Cardiac muscle cell (in vitro differentiated cells and primary cell): Measurements from ENCODE around the gene MSANTD2. TPM values are rescaled to one million over a fixed set of nuclear protein-coding genes. Genes with fewer than 3 reads are reported as not detected.

Source experiments
- DNase-seq, 2 donors: peaks; one replicate each; pipeline versions ENCODE4 v3.0.0 to v3.0.0-alpha.2; 2010 to 2017; ENCODE audit warnings: low read depth in 1 of 2, low spot score in 1 of 2
- H3K27ac ChIP-seq: fragments of 200-600 bp; sonication (generic); 2 replicates; pipeline ENCODE4 v1.5.1; 2016
- H3K27me3 ChIP-seq: fragments of 200-600 bp; sonication (generic); 2 replicates; pipeline ENCODE4 v1.6.0; 2016; ENCODE audit warnings: control low read depth
- H3K36me3 ChIP-seq: fragments of 200-600 bp; sonication (generic); 2 replicates; pipeline ENCODE4 v1.5.1; 2016; ENCODE audit warnings: control low read depth
- H3K4me1 ChIP-seq: fragments of 200-600 bp; sonication (generic); 2 replicates; pipeline ENCODE4 v1.8.1; 2017; ENCODE audit warnings: low read depth, mild to moderate bottlenecking, mixed run types
- H3K4me3 ChIP-seq: fragments of 200-600 bp; sonication (generic); 2 replicates; pipeline ENCODE4 v1.5.1; 2016; ENCODE audit warnings: mild to moderate bottlenecking
- H3K9me3 ChIP-seq: fragments of 200-600 bp; sonication (generic); 2 replicates; pipeline ENCODE4 v1.5.1; 2017; ENCODE audit warnings: low read depth, mild to moderate bottlenecking, control low read depth
- CTCF ChIP-seq: IDR thresholded peaks from 2 replicates; pipeline ENCODE4 v1.5.1; 2012; ENCODE audit warnings: low read depth, mild to moderate bottlenecking, low read length
- polyA plus RNA-seq: library from polyadenylated mRNA; unstranded; fragments of >200 nt; fragmentation: Nextera tagmentation; extraction: Ambion mirVana; gene quantifications from 2 replicates; pipeline ENCODE4 v1.2.1, GENCODE V29; 2016
- total RNA-seq: library from RNA; depleted of rRNA; stranded (reverse); fragments of >200 nt; gene quantifications from 2 replicates; pipeline ENCODE4 v1.2.3, GENCODE V29; 2016

MSANTD2 gene
- total and polyA plus RNA-seq, 2 experiments from 2014 or later = 7.8 to 18.0 TPM

- Histone ChIP-seq H3K36me3 (no peaks in the 10 kb centered on the region), H3K27ac (no peak overlapping the region), H3K4me1 (peaks cover 10% of the 10 kb centered on the region), H3K4me3 (peak overlapping the region; percentile 33), H3K9me3 (no peaks in the 10 kb centered on the region), H3K27me3 (peaks cover 100% of the 10 kb centered on the region)
- no peak for DNase-seq
- no peak for TF ChIP-seq CTCF
Observed at GRCh38 chr11:124745270-124745834, 54.9 kb downstream of the MSANTD2 start.

GRCh38 chr11:124743050-124743449 lies 57.2 kb downstream of the MSANTD2 start:
- TF ChIP-seq CTCF = no peak
- Histone ChIP-seq H3K36me3 (no peaks in the 10 kb centered on the region), H3K4me1 (peaks cover 10% of the 10 kb centered on the region), H3K4me3 (no peak overlapping the region), H3K27me3 (peaks cover 95% of the 10 kb centered on the region), H3K27ac (no peak overlapping the region), H3K9me3 (no peaks in the 10 kb centered on the region)
- DNase-seq = no peak

- H3K27me3 ChIP-seq = peaks cover 95% of the 10 kb centered on the region
- no peak overlapping the region for H3K27ac ChIP-seq
- H3K4me3 ChIP-seq = no peak overlapping the region
- H3K4me1 ChIP-seq = peaks cover 10% of the 10 kb centered on the region
- no peaks in the 10 kb centered on the region for H3K36me3 ChIP-seq
- no peak for TF ChIP-seq CTCF
- H3K9me3 ChIP-seq = no peaks in the 10 kb centered on the region
- DNase-seq = no peak
Observed at GRCh38 chr11:124742555-124742954, 57.7 kb downstream of the MSANTD2 start.

- H3K27me3 ChIP-seq = peaks cover 95% of the 10 kb centered on the region
- no peak for DNase-seq
Observed at GRCh38 chr11:124740277-124740882, 59.8 kb downstream of the MSANTD2 start.

DNA sequence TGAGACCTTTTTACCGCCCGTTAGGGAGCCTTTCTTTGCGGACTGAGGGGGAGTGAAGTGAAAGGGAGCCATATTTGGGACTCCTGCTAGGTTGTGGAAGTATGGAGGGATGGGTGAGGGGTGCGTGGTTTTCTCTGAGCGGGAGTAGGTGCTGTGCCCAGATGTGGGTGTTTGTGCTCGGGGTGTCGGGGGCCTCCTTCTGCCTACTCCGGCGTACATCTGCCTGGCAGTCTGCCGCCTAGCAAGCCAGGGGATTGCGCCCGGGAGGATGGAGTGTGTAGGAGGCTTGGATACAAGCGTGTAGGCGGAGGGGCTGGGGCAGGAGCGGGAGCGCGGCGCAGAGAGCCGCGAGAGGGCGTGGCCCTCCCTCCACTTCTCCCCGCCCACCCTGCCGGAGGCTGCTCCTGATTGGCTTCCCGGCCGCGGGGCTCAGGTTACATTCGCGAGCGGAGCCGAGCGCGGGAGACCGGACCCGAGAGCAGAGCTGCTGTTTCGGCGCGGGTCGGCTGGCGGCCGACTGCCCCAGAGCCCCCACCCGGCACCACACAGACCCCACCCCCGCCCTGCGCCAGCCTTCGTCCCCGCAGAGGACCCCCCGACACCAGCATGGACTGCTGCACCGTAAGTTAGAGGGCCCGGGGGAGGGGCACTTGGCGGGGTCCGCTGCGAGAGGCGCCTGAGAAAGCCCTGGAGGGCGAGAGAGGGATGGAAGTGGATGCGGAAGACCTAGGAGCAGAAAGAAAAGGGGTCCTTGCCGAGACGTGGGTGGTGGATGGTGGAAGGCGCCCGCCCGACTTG lies 60.5 kb downstream of the MSANTD2 start, which contains the start of gene NRGN:
Gene NRGN (plus strand): TSS at position 464 of the 798 bp plus-strand sequence. CDS start 143 bp downstream, at position 607.
- Histone ChIP-seq H3K4me3 (peak within 1 kb of the TSS; percentile 36), H3K9me3 (no peaks in the 10 kb centered on the region), H3K27ac (no peak within 1 kb of the TSS), H3K27me3 (peaks cover 95% of the 10 kb centered on the region), H3K4me1 (no peaks in the 10 kb centered on the region), H3K36me3 (no peaks in the 10 kb centered on the region)
- DNase-seq = peak; percentile 92 to 97
- no peak for TF ChIP-seq CTCF

More at GRCh38 chr11:124740277-124740882, 59.8 kb downstream of the MSANTD2 start:
- Histone ChIP-seq H3K9me3 (no peaks in the 10 kb centered on the region), H3K4me1 (peaks cover under 1% of the 10 kb centered on the region), H3K36me3 (no peaks in the 10 kb centered on the region), H3K27ac (no peak overlapping the region), H3K4me3 (peak overlapping the region; percentile 36)
- peak; percentile 49 for TF ChIP-seq CTCF
